ENCODE measurements around the gene IL24.
"Not testable (repeated sequence)": the region's sequence is repeated elsewhere in the genome, so short reads cannot be mapped to it uniquely, and the experiment has no call there.

Gene IL24

GRCh38 chr1:206905295-206906164 is 8.3 kb downstream of the IL24 start:
- no peak for DNase-seq

GRCh38 chr1:206907304-206907991 is 10.2 kb downstream of the IL24 start:
- no peak for DNase-seq

GRCh38 chr1:206908038-206908437 is 10.8 kb downstream of the IL24 start:
- DNase-seq: no peak

- DNase-seq: no peak
These were observed 12.1 kb downstream of the IL24 start for GRCh38 chr1:206909161-206909882.

- no peak for DNase-seq
These were observed 12.7 kb downstream of the IL24 start for GRCh38 chr1:206909883-206910318.

- peak; percentile 17 for DNase-seq
These were observed 13.9 kb downstream of the IL24 start for GRCh38 chr1:206911064-206911663.

- DNase-seq: peak; percentile 46
These were observed 15.3 kb downstream of the IL24 start for GRCh38 chr1:206912445-206913095.

GRCh38 chr1:206913766-206914537 is 16.7 kb downstream of the IL24 start:
- DNase-seq: no peak

- no peak for DNase-seq
These were observed 17.9 kb downstream of the IL24 start for GRCh38 chr1:206915030-206915735.

GRCh38 chr1:206916000-206916709 is 18.9 kb downstream of the IL24 start:
- no peak for DNase-seq

- DNase-seq: no peak
These were observed 20.8 kb downstream of the IL24 start for GRCh38 chr1:206918076-206918475.

GRCh38 chr1:206921772-206922265 is 24.6 kb downstream of the IL24 start, which contains the start of gene FCMR:
Gene FCMR, minus strand, starts transcription at chr1:206921941. Its CDS starts 87 bp downstream, at chr1:206921854.
- no peak for DNase-seq

- no peak for DNase-seq
These were observed 25.3 kb downstream of the IL24 start for GRCh38 chr1:206922524-206922923.

GRCh38 chr1:206923009-206923960 is 26.0 kb downstream of the IL24 start:
- no peak for DNase-seq

- not testable (repeated sequence) for DNase-seq
These were observed 26.8 kb downstream of the IL24 start for GRCh38 chr1:206923961-206924557.

- no peak for DNase-seq
These were observed 27.4 kb downstream of the IL24 start for GRCh38 chr1:206924592-206925105.

GRCh38 chr1:206925106-206925736 is 28.0 kb downstream of the IL24 start:
- DNase-seq: no peak

GRCh38 chr1:206926286-206926685 is 29.0 kb downstream of the IL24 start:
- DNase-seq: no peak
